ENCODE data around the gene ILK.

ILK gene

GRCh38 chr11:6574816-6575715 is 28.5 kb upstream of the ILK start:
- DNase-seq (ENCODE audit: low spot score): no peak

DNA sequence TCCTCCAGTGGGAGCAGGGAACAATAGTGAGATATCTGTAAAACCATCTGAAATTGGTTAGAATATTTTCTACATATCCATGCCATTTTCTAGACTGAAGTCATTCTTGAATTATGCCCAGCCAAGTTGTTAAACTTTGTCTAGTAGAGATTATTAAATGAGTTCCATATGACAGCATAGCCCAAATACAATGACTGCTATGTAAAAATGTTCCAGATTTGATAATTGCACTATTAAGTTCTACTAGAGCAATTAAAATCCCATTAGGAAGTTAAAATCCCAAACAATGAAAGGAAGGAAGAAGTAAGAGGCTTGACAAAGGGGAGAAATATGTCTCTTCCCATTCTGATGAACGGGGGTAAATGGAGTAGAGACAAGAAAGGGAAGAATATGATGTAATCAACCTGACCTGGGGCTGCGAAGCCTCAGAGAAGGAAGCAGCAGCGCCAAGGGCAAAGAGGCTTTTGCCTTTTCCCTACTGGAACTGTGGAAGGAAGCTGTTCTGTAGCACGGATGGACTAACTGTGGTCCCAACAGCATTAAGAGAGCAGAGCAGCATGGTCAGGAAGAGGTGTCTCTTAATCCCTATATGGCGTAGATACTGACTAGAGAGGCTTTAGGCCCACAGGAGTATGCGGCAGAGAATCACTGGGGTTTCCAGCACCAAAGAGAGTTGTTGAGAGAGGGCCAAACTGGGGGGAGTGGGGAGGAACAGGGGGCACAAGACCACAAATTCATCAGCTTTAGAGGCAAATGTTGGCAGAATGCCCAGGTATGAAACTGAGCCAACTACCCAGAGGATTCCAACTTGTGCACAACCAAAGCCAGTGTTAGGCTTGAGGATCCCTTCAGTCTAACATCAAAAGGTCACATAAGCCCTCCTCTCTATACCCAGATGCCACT is 26.9 kb upstream of the ILK start:
- DNase-seq (ENCODE audit: low spot score): peak; percentile 77

DNA sequence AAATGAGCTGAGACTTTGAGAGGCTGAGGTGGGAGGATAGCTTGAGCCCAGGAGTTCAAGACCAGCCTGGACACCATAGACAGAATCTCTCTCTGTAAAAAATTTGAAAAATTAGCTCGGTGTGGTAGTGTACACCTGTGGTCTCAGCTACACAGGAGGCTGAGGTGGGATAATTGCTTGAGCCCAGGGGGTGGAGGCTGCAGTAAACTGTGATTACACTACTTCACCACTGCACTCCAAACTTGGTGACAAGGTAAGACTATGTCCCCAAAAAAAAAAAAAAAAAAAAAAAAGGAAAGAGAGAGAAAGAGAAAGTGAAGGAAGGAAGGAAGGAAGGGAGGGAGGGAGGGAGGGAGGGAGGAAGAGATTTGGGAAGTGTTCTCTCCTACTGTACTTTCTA is 25.4 kb upstream of the ILK start:
- no peak for DNase-seq (ENCODE audit: low spot score)

DNA sequence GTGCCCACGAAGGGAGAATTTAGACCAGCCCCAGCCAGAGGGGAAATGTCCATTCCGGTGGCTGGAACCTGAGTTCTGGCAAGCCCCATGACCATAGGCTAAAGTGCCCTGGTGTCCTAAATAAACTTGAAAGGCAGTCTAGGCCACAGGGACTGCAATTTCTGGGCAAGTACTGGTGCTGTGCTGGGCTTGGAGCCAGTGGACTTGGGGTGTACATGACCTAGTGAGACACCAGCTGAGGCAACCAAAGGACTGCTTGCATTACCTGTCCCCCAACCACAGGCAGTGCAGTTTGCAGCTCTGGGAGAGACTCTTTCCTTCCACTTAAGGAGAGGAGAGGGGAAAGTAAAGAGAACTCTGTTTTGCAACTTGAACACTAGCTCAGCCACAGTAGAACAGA is 23.9 kb upstream of the ILK start:
- no peak for DNase-seq (ENCODE audit: low spot score)

DNA sequence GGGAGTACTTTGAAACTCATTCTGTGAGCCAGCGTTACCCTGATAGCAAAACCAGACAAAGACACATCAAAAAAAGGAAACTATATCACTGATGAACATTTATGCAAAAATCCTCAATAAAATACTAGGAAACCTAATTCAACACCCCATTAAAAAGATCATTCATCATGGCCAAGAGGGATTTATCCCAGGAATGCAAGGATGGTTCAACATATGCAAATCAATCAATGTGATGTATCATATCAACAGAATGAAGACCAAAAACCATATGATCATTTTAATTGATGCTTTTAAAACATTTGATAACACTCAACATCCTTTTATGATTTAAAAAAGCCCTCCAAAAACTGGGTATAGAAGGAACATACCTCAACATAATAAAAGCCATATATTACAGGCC is 20.0 kb upstream of the ILK start:
- no peak for DNase-seq (ENCODE audit: low spot score)

- no peak for DNase-seq (ENCODE audit: low spot score)
Measured at GRCh38 chr11:6584528-6584927, 19.0 kb upstream of the ILK start.

GRCh38 chr11:6586434-6587359 is 16.9 kb upstream of the ILK start:
- DNase-seq (ENCODE audit: low spot score): no peak

DNA sequence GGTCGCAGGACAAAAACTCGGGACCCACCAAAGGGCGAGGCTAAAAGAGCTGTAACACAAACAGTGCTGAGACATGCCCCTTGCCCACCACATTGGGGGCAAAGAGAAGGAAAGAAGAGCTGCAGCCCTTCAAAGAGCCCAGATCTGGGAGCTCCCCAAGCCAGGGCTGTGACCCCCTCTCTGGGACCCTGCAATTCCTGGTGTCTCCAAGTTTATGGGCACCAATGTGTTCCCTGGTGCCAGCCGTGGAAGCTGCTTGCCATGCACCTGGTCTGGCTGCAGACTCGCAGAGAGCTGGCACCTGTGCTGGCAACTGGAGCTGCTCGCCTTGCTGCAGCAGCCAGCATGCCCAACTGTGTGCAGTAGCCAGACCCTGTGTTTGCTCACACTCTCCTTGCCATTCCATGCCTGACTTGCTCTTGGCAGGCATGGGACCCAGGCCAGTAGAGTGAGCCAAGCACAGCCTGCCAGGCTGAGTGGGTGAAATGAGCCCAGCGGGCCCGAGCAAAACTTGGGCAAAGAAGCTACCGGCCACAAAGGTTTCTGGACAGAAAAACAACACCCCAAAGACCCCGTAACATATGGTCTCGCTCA is 16.1 kb upstream of the ILK start:
- no peak for DNase-seq (ENCODE audit: low spot score)

GRCh38 chr11:6588018-6588417 is 15.6 kb upstream of the ILK start:
- DNase-seq (ENCODE audit: low spot score): no peak

- no peak for DNase-seq (ENCODE audit: low spot score)
Measured at GRCh38 chr11:6594142-6594768, 9.3 kb upstream of the ILK start.

GRCh38 chr11:6596239-6596877 is 7.2 kb upstream of the ILK start:
- DNase-seq (ENCODE audit: low spot score): no peak

DNA sequence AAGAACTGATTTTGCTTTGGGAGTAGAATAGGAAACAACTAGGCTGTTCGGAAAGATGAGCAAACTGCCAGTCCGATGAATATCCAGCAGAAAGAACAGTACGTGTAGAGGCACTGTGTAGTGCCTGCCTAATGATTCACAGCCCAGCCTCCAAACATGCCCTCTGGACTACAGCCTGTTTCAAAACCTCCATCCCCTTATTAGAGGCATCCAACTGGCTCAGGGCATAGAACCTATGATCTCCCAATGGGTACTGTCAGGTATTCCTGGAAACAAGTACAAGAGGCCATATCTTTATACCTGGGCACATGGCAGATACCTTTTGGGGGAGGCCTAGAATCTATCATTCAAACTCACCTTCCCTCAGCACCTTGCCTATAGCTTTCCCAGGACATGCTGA is 5.0 kb upstream of the ILK start:
- no peak for DNase-seq (ENCODE audit: low spot score)

- no peak for DNase-seq (ENCODE audit: low spot score)
Measured at GRCh38 chr11:6599449-6599848, 4.1 kb upstream of the ILK start.

GRCh38 chr11:6599881-6600390 is 3.6 kb upstream of the ILK start:
- DNase-seq (ENCODE audit: low spot score): no peak

DNA sequence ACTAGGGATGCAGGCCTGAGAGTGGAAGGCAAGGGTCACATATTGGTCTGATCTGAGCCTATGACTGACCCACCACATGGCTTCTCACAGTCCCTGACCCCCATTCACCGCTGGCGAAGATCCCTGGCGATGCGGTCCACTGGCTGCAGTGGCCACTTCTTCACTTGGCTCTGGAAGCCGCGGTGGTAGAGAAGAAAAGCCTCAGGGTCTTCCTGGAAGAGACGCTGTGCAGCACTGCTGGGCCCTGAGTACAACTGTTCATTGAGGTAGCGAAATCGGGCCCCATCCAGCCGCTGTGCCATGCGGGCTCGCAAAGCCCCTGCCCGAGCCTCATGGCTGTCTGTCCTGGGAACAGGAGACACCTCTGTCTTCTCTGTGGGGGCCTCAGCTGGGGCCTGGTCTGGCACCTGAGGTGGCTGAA is 2.5 kb upstream of the ILK start:
- no peak for DNase-seq (ENCODE audit: low spot score)

GRCh38 chr11:6602096-6602940 is 1.3 kb upstream of the ILK start:
- DNase-seq (ENCODE audit: low spot score): no peak

DNA sequence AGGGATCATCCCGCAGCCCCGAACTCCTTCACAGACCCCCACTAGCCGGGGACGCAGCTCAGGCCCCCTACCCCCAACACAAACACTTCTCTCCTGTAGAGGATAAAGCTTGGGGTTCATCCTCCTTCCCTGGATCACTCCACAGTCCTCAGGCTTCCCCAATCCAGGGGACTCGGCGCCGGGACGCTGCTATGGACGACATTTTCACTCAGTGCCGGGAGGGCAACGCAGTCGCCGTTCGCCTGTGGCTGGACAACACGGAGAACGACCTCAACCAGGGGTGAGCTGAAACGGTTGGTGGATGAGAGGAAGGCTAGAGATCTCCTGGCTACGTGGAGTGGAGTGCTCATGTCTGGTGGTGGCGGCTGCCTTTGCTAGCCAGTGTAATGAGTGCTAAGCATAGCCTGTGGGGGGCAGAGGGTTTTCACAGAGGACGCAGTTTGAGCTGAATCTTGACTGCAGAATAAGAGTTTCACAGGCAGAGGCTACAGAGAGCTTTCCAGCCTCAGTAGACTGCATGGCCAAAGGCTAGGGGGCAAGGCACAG is 580 bp downstream of the ILK start:
- DNase-seq (ENCODE audit: low spot score): peak; percentile 75

- DNase-seq (ENCODE audit: low spot score): no peak
Measured at GRCh38 chr11:6604790-6605189, 1.2 kb downstream of the ILK start.
